CD4-positive, alpha-beta T cell treated with Interleukin-6 at 100 ng/mL for 8 hours (primary cell): ENCODE data around the gene CTSL.
"Not testable (repeated sequence)": the region's sequence is repeated elsewhere in the genome, so short reads cannot be mapped to it uniquely, and the experiment has no call there.

Source experiments
- DNase-seq: peaks from one replicate; pipeline ENCODE4 v3.0.0-alpha.2; 2020; ENCODE audit warnings: mixed read lengths, low spot score

Gene CTSL

DNA sequence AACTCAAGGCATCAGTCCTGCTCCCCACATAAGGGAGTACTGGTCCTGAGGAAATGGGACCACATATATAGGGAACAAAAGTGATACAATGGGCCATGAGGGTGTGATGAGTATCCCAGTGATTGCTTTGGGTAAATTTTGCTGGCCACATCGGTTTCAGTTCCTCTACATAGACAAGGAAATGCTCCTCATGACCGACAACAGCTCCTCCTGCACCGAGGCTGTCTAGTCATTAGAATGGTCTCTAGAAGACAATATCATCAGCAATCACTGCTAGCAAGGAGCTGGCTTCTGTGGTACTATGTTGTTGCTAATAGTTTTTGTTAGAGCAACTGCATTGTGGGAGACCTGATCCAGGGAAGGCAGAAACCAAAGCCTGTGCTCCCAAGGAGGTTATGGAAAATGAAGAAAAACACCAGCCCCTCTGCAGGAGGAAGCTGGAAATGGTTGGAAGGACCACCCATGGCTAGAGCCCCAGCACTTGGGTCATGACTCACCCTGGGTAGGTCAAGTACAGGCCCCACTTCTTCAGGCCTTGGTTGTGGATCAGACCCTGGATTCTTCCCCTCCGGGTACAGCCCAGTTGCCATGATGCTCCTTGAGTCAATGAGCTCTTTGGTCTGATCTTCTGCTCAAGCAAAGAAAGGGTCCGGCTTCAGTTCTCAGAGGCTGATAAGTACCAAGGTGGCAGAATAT is 3.4 kb upstream of the CTSL start:
- DNase-seq: no peak

DNA sequence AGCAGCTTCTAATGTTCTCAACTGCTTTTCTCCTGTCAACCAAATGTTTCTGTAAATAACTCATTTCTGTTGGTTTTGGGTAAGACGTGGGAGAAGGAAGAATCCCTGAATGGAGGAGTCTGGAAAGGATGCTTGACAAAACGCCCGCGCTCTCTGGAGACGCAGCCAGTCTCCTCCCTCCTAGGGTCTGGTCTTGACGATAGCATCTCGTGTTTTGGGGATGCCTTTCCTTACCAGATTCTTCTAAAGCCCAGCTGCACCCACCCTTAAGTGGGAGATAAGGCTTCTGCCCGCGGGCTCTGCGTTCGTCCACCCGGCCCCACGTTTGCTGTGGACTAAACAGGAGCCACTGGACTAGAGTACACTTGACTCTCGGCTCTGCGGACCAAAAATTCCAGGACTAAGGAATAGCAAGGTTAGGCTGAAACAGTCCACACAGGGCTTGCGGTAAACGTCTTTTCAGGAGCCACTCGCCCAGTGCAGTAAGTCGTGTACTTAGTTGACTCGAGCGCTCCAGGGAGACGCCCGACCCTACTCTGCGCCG is 491 bp upstream of the CTSL start:
- DNase-seq: no peak

DNA sequence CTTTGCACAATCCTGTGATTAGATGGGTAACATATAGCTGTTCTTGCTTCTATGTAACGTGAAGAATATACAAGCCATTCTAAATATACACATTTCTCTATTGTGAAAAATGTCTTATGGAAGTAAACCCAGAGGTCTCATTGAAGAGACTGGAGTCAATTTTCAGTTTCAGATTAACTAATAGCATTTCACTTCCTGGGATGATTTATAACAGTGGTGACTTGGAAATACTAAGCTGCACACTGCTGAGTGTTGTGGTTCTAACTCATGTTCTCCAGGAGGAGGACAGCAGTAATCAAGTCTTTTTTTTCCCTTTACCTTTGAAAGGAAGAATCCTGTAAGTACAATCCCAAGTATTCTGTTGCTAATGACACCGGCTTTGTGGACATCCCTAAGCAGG is 3.3 kb downstream of the CTSL start:
- DNase-seq: no peak

DNA sequence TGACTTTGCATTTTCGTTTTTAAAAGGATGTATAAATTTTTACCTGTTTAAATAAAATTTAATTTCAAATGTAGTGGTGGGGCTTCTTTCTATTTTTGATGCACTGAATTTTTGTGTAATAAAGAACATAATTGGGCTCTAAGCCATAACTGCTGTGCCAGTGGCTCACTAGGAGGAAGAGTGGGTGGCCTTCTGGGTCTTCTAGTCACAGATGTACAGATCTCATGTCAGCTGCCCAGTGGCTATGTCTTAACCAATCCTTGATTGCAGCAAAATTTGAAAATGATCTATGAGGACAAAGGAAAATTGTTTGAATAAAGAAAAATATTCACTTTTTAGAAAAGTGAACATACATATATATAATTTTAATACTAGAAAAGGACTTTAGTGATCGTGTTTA is 5.4 kb downstream of the CTSL start:
- no peak for DNase-seq

DNA sequence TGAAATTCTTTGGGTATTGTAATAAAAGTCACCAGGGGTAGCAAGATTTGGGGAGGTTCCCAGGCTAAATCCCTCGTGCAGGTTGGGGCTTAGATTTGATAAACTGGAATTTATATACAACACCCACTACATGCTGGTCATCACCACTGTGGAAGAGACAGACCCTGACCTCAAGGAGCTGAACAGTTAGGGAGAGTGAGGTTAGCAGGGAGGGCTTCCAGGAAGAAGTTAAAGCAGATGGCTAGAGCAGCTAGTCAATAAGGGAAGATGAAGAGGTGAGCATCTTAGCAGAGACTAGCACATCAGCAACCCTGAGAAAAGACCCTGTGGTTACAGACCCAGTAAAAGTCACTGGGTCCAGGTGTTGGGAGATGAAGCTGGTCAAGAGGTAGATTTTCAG is 6.4 kb downstream of the CTSL start:
- no peak for DNase-seq

DNA sequence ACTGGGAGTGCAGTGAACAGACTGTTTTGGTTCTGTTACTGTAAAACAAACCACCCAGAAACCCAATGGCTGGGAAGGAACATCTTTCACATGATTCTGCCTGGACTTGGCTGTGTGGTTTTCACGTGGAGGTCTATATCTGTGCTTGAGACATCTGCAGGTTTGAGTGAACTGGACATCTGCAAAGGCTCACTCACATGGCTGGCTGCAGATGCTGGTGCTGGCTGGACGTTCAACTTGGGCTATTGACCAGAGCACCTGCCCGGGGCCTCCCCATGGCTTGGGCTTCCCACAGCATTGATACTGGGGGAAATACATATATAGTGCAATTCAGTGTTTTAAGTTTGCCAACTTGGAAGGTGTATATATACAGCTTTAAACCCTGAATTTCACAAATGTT is 6.8 kb downstream of the CTSL start:
- DNase-seq: no peak

DNA sequence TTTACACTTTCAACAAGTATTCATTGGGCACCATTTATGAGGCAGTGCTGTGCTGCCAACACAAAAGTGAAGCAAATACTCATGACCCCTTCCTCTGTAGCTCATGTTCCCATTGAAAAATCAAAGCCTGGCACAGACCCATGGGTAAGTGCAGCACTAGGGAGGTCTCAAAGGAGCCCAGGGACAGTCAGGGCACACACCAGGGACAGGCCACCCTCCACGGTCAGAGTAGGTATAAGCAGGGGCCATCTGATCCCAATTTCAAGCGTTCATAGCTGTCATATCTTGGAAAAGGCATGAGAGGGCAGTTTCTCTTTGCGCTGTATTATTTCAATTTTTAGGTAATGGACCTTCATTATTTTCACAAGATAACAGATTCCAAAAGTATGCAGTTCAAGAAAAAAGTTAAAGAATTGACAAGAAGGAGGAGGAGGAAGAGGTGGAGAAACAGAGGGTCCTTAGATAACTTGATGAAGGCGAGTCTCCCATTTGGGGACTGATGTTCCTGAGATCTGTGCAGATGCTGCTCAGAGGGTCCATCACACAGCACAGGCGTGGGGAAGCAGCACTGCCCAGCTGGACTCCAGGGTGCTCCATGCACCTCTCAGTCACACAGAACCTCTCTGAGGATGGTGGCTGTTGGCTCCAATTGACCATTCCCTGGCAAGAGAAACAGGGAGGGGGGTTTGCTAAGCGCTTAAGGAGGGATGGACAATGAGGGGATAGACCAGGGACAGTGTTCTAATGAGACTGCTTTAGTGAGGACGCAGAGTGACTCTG is 7.5 kb downstream of the CTSL start:
- DNase-seq: no peak

DNA sequence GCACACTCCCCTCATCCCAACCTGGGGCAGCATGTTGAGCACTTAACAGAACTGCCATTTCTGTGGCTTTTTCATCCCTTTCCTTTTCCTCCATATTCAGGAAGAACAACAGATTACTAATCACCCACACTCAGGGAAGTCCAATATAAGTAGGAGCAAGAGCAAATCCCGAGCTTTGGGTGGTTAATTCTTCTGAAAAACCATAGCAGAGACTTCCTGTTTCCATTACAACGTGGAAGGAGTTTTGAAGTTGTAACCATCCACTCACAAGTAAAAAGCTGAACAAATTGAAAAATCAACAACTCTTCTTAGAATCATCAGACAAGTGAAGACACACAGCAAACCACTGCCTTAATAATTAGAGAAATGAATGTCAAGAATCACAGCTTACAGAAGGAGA is 8.2 kb downstream of the CTSL start:
- DNase-seq: no peak

DNA sequence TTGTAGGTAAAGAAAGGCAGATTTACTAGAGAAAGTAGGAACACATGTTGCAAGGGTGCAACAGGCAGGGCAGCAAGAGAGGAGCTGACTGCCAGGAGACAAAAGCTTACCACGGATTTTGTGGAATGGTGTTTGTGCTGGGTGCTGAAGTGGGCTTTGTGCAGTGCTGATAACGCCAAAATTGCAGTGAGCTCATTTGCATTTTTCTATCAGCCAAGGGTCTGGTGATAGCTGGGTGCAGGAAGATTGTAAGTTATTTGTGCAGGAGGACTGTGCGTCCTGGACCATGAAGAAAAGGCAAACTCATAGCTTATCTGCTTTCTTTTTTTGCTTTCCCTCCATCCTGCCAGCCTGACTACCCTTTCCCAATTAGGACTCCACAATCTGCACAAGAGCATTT is 13.6 kb downstream of the CTSL start:
- no peak for DNase-seq

DNA sequence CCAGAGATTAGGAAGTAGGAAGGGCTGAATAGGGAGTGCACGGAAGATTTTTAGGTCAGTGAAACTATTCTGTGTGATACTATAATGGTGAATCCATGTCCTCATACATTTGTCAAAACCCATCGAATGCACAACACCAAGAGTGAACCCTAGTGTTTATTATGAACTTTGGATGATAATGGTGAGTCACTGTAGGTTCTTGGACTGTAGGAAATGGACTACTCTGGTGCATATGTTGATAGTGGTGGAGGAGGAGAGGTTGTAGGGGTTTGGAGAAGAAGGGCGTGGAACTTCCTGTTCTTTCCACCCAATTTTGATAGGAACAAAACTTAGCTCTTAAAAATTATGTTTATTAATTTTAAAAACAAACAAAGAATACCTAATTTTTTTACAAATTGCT is 14.3 kb downstream of the CTSL start:
- DNase-seq: no peak

DNA sequence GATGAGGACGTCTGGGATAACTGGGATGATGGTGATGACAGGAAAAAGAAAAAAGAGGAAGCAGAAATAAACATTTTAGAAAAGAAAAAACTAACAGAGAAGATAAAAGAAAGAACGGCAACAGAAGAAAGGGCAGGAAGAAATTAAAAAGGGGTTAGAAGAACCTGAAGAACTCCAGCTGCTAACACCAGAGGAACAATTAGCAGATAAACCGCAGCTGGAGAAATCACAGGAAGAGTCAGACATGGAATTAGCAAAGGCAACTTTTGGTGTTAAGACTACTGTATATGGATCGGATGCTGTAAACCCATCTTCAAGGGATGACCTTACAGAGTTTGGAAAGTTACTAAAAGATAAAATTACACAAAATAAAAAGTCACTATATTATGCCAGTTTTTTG is 15.4 kb downstream of the CTSL start:
- DNase-seq: no peak

DNA sequence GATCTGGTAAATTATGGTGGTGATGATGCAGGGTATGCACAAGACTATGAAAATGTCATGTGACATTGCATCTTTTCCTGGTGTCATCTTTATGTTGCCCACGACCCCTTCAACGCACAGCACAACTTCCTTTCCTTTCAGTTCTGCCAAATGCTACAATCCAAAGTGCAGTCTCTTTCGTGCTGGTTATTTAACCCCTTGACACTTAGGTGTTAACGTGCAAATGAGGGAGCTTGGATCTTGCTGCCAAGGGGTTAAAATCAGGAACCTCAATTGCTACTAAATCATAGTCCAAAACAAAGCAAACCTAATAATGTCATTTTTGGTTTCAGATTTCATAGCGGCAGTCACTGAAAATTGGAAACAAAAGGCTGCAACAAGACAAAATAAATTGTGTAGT is 16.0 kb downstream of the CTSL start:
- no peak for DNase-seq

DNA sequence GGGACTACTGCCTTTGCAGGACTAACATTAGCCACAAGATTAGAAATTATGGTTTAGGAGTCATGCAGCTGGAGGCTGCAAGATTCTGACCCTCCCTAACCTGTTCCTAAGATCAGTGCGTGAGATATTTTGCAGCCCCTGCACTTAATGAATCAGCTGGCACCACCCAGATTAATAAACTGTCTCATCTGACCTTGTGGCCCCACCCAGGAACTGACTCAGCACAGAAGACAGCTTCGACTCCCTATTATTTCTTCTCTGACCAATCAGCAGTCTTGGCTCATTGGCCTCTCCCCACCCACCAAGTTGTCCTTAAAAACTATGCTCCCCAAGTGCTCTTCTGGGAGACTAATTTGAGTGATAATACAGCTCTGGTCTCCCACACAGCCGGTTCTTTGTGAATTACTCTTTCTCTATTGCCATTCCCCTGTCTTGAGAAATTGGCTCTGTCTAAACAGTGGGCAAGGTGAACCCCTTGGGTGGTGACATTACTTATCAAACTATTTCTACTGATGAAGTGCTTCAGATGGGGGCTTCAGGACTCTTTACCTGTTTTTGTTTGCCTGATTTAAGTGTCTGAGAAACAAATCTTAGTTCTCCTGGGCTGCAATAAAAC is 17.0 kb downstream of the CTSL start:
- no peak for DNase-seq

DNA sequence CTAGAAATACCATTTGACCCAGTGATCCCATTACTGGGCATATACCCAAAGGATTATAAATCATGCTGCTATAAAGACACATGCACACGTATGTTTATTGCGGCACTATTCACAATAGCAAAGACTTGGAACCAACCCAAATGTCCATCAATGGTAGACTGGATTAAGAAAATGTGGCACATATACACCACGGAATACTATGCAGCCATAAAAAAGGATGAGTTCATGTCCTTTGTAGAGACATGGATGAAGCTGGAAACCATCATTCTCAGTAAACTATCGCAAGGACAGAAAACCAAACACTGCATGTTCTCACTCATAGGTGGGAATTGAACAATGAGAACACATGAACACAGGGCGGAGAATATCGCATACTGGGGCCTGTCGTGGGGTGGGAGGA is 18.3 kb downstream of the CTSL start:
- not testable (repeated sequence) for DNase-seq

DNA sequence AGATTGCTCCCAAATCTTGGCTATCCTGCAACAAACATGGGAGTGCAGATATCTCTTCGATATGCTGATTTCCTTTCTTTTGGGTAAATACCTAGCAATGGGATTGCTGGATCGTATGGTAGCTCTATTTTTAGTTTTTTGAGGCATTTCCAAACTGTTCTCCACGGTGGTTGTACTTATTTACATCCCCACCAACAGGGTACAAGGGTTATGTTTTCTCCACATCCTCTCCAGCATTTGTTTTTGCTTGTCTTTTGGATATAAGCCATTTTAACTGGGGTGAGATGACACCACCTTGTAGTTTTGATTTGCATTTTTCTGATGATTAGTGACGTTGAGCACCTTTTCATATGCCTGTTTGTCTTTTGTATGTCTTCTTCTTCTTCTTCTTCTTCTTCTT is 20.3 kb downstream of the CTSL start:
- no peak for DNase-seq

DNA sequence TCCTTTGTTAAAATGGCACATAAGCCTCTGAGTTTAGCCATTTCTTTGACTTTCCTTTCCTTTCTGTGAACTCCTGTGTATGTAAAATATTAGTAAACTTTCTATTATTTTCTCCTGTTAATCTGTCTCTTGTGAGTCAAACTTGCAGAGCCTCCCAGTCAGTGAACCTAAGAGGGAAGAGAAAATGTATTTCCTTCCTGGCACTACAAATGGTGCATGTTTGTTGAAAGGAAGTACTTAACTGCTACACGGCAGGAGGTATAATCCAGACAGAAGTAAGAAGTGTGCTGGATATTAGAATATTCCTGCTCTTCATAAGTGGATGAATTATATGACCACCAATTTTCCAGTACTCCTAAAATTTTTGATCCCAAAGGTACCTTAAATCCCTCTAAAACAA is 23.0 kb downstream of the CTSL start:
- DNase-seq: no peak

DNA sequence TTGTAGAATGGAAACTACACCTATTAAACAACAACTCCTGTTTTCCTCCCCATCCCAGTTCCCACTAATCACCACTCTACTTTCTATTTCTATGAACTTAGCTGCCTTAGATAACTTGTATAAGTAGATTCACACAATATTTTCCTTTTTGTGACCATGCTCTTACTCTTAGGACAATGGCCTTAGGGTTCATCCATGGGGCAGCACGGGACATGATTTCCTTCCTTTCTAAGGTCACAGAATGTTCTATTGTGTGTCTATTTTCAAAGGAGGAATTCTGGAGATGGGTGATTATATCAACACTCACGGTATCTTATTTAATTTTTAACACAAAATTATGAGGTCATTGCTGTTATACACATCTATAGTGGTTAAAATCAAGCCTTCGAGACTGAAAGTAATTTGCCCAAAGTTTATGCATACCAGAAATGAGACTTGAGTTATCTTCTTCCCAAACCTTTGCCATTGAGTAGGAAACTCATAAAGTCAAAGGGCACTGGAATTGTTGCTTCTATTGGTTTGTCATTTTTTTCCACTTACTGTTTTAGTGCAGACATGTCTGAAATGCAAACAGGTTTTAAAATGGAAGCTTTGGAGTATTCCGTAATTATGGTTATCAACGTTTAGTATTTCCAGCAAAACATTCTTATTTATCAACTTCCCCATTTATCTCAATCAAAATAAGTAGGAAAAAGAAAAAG is 23.6 kb downstream of the CTSL start:
- no peak for DNase-seq

DNA sequence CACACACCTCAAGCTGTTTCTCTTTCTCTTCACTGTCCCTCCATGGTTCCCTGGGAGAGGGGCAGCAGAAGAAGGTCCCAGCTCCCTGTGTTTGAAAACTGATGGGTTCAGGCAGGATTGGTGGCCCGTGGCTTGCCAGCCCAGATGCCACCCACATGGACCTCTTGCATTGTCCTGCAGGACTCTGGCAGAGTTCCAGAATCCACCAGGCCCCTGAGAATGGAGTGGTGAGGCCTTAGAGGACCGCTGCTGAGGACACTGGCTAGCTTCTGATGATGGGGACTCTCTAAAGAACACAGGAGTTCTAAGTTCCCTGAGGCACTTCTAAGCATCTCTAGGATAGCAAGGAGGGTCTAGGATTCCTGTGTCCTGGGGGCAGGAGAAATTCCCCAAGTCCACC is 24.8 kb downstream of the CTSL start:
- no peak for DNase-seq

DNA sequence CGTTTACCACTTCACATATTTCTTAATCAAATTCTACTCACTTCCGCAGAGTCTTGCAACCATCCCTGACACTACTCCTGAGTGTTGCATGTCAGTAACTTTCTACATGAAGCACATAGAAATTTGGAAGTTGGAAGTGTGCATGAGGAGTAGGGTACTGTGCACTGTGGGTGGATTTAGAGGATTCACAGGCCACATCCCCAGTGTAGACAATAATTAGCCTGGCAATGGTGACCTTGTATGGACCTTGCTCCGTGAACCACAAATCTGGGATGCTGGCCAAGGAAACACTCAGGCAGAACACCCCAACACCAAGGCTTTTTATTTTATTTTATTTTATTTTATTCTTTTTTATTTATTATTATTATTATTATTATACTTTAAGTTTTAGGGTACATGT is 25.5 kb downstream of the CTSL start:
- DNase-seq: no peak

DNA sequence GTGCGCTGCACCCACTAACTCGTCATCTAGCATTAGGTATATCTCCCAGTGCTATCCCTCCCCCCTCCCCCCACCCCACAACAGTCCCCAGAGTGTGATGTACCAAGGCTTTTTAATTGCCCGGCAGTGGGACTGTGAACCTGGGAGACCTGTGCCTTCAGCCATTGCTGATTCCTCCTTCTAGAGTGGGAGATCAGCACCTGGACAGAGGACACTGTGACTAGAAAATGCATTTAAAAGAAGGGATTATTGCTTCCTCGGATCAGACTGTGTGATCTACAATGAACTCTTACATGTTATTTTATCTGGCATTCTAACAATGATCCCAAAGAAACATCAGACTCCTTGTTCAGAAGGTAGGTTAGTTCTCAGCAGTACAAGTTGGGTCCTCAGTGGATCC is 25.9 kb downstream of the CTSL start:
- DNase-seq: no peak

DNA sequence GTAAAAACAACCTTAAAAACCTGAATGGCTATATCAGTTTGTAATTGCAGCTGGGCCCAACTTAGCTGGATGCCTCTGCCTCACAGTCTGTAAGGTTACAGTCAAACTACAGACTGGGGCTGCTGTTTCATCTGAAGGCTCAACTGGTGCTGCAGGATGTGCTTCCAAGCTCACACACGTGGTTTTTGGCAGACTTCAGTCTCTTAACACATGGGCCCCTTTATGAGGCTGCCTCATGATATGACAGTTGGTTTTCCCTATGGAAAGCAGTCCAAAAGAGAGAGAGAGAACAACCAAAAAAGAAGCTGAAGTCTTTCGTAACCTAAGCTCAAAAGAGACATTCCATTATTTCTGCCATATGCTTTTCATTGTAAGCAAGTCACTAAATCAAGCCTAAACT is 27.4 kb downstream of the CTSL start:
- no peak for DNase-seq

DNA sequence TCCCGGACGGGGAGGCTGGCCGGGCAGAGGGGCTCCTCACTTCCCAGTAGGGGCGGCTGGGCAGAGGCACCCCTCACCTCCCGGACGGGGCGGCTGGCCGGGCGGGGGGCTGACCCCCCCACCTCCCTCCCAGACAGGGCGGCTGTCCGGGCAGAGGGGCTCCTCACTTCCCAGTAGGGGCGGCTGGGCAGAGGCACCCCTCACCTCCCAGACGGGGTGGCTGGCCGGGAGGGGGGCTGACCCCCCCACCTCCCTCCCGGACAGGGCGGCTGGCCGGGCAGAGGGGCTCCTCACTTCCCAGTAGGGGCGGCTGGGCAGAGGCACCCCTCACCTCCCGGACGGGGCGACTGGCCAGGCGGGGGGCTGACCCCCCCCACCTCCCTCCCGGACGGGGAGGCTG is 32.4 kb downstream of the CTSL start:
- DNase-seq: not testable (repeated sequence)

DNA sequence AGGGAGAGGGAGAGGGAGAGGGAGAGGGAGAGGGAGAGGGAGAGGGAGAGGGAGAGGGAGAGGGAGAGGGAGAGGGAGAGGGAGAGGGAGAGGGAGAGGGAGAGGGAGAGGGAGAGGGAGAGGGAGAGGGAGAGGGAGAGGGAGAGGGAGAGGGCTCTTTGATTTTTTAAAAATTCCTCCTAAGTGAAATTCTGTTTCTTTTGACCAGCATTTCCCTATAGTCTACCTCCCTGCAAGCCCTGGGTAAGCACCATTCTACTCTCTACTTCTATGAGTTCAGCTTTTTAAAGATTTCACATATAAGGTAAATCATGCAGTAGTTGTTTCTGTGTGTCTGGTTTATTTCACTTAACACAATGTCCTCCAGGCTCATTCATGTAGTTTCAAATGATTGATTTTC is 34.1 kb downstream of the CTSL start:
- DNase-seq: not testable (repeated sequence)
